Body of pancreas (tissue), 4 donors: Measurements from ENCODE around the gene LPCAT1.

ENCODE experiments used
- CTCF ChIP-seq, 7 experiments: fragments of 450-650 bp in 4 of 7; fragments of 200-600 bp in 3 of 7; sonication (generic) in 3 of 7; IDR thresholded peaks; one replicate each; pipeline ENCODE4 v1.5.1; 2016 to 2019; ENCODE audit warnings: antibody characterized with exemption in 7 of 7
- POLR2A ChIP-seq, 3 donors: fragments of 450-650 bp; IDR thresholded peaks; one replicate each; pipeline ENCODE4 v1.6.1; 2016; ENCODE audit warnings: antibody characterized with exemption in 3 of 3, mild to moderate bottlenecking in 2 of 3

- TF ChIP-seq CTCF (IDR thresholded peaks at IDR 0.05) (no peak), POLR2A (IDR thresholded peaks at IDR 0.05) (no peak)
Measured at GRCh38 chr5:1564824-1565736, 41.3 kb upstream of the LPCAT1 start.
